Lung (tissue), 12 donors: Measurements from ENCODE around the gene KIF9. TPM values are rescaled to one million over a fixed set of nuclear protein-coding genes. Genes with fewer than 3 reads are reported as not detected.

ENCODE experiments used
- ATAC-seq: fragments of 200-7000 bp; cut with Tn5 transposase; one replicate; pipeline ENCODE4 v1.9.1; 2020; ENCODE audit warnings: moderate number of reproducible peaks; ENCODE audit not compliant: insufficient read depth, low FRiP score
- DNase-seq, 3 donors: peaks; one replicate each; pipeline ENCODE4 v3.0.0-alpha.2; 2013 to 2017
- H3K27ac ChIP-seq, 2 donors: one replicate each; pipeline ENCODE4 v1.5.1; 2013; ENCODE audit warnings: mild to moderate bottlenecking in 2 of 2, moderate library complexity in 2 of 2, control low read depth in 1 of 2, inconsistent platforms in 1 of 2, low read depth in 1 of 2, low read length in 1 of 2
- H3K27me3 ChIP-seq, 3 donors: one replicate each; pipeline ENCODE4 v1.5.1; 2013; ENCODE audit warnings: low read length in 2 of 3; ENCODE audit not compliant: control insufficient read depth in 3 of 3, insufficient read depth in 3 of 3
- H3K36me3 ChIP-seq, 4 donors: one replicate each; pipeline ENCODE4 v1.5.1; 2013; ENCODE audit warnings: low read length in 4 of 4, mild to moderate bottlenecking in 1 of 4, moderate library complexity in 1 of 4; ENCODE audit not compliant: control insufficient read depth in 4 of 4, insufficient read depth in 4 of 4
- H3K4me1 ChIP-seq, 5 donors: one replicate each; pipeline ENCODE4 v1.5.1; 2013; ENCODE audit warnings: low read length in 5 of 5, mild to moderate bottlenecking in 2 of 5, moderate library complexity in 1 of 5; ENCODE audit not compliant: control insufficient read depth in 5 of 5, insufficient read depth in 5 of 5
- H3K4me3 ChIP-seq: one replicate; pipeline ENCODE4 v1.5.1; 2013; ENCODE audit warnings: mild to moderate bottlenecking, control low read depth, moderate library complexity
- H3K9ac ChIP-seq, 2 donors: one replicate each; pipeline ENCODE4 v1.5.1; 2013; ENCODE audit warnings: low read length in 2 of 2, control low read depth in 1 of 2; ENCODE audit not compliant: insufficient read depth in 1 of 2
- H3K9me3 ChIP-seq, 4 donors: one replicate each; pipeline ENCODE4 v1.5.1; 2013; ENCODE audit warnings: low read length in 3 of 4, mild to moderate bottlenecking in 1 of 4, moderate library complexity in 1 of 4; ENCODE audit not compliant: control insufficient read depth in 4 of 4, insufficient read depth in 3 of 4
- WGBS, 2 donors: extraction: QIAGEN DNeasy Blood & Tissue Kit; methylation state at CpG; one replicate each; pipeline ENCODE4 v1.1.7; 2013; 5-methylcytosine and 5-hydroxymethylcytosine counted together
- polyA plus RNA-seq, 2 donors: library from polyadenylated mRNA; stranded (reverse); fragments of 200-250 nt; gene quantifications; one replicate each; pipeline ENCODE4 v1.2.1, GENCODE V29; 2013
- total RNA-seq, 2 donors: library from RNA; depleted of rRNA in 1 of 2; stranded (reverse); fragments of >200 nt in 1 of 2; gene quantifications; one replicate each; pipeline ENCODE4 v1.2.1, GENCODE V29; 2014 to 2021
- TF ChIP-seq, protein P1 (sequence below): IDR thresholded peaks from 2 replicates; pipeline ENCODE4 v1.5.1; 2012; ENCODE audit warnings: mild to moderate bottlenecking; ENCODE audit errors: control extremely low read depth, extremely low read depth
- donor health status: control.
- donor health status: control.
- donor health status: Bipolar disorder and iron deficiency.
- donor health status: healthy.
- donor health status: DM: yes; HTN: yes; CAD: no.

The KIF9 gene
- total and polyA plus RNA-seq, 4 donors, result 13.6 to 18.4 (median 17.9) TPM

DNA sequence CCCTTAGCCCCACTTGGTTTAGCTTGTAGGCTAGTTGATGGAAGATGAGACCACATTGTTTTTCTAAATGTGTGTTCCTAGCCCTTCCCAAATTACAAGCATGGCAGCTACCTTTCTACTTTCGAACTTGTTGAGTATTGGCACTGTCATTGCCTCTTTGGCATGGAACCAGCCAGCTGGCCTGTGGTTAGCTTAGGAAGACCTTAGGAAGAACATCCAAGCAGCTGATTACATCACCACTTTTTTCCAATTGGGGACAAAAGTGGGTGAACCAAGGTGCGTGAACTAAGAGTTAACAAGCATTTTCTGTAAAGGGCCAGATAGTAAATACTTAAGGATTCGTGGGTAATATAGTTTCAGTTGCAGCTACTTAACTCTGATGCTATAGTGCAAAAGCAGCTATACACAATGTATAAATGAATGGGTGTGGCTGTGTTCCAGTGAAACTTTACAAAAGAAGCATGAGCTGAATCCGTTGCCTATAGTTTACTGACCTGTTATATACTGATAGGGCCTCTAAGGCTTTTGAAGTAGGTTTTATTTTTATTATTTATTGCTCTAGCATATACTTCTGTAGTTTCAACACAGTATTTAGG lies 8.7 kb upstream of the KIF9 start:
- no peak for DNase-seq
- Histone ChIP-seq H3K4me3 (no peak overlapping the region), H3K36me3 (peaks cover 3 to 7% (median 7%) of the 10 kb centered on the region in 4 donors), H3K9ac (no peak overlapping the region), H3K4me1 (peaks cover 0 to 3% (median 0%) of the 10 kb centered on the region in 5 donors), H3K9me3 (no peaks in the 10 kb centered on the region), H3K27me3 (no peaks in the 10 kb centered on the region), H3K27ac (no peak overlapping the region)
- ATAC-seq, result no peak
- TF ChIP-seq, protein P1, sequence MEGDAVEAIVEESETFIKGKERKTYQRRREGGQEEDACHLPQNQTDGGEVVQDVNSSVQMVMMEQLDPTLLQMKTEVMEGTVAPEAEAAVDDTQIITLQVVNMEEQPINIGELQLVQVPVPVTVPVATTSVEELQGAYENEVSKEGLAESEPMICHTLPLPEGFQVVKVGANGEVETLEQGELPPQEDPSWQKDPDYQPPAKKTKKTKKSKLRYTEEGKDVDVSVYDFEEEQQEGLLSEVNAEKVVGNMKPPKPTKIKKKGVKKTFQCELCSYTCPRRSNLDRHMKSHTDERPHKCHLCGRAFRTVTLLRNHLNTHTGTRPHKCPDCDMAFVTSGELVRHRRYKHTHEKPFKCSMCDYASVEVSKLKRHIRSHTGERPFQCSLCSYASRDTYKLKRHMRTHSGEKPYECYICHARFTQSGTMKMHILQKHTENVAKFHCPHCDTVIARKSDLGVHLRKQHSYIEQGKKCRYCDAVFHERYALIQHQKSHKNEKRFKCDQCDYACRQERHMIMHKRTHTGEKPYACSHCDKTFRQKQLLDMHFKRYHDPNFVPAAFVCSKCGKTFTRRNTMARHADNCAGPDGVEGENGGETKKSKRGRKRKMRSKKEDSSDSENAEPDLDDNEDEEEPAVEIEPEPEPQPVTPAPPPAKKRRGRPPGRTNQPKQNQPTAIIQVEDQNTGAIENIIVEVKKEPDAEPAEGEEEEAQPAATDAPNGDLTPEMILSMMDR, result no peak
- WGBS, 2 donors, result 81 to 87% methylated on average over 4 of the region's 4 CpGs

DNA sequence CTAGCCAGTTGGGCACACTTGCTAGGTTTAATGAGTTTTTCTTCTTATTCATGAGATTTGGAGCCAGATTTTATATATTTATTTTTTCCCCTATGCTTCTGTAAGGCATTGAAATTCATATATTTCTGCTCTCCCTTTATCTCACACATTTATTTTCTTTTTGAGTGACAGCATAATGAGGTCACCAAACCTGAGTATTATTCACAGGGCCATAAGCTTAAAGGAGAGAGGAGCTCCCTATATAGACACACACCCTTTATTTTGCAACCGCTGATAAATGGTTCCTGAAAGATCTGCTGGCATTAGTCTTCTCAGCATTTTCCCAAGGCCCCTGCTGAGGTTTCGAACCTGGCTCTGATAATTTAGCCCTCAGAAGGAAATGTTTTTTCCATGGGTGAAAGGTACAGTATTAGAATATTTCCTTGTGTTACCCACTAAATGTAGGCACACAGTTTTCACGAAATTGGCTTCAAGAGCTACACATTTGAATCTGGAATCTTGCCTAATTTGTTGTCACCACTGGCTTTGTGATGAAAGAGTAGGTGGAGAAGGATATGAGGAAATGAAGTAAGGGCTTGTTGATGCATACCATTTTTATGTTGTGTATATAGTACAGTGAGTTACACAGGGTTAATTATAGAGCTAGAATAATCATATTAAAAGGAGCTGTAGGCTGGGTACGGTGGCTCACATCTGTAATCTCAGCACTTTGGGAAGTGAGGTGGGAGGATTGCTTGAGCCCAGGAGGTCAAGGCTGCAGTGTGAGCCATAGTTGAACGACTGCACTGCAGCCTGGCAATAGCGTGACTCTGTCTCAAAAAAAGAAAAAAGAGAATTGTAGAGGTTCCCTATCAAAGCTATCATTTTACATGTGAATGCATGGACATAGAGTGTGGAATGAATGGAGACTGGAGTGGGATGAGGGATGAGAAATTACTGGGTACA lies 6.6 kb upstream of the KIF9 start:
- Histone ChIP-seq H3K27ac (no peak overlapping the region), H3K9me3 (no peaks in the 10 kb centered on the region), H3K36me3 (peaks cover 3 to 7% (median 6%) of the 10 kb centered on the region in 4 donors), H3K9ac (no peak overlapping the region), H3K27me3 (no peaks in the 10 kb centered on the region), H3K4me3 (no peak overlapping the region), H3K4me1 (peaks cover 0 to 4% (median 0%) of the 10 kb centered on the region in 5 donors)
- TF ChIP-seq, protein P1, result no peak
- DNase-seq (no peak), ATAC-seq (no peak)
- WGBS, 2 donors, result 41 to 70% methylated on average over 6 of the region's 6 CpGs

DNA sequence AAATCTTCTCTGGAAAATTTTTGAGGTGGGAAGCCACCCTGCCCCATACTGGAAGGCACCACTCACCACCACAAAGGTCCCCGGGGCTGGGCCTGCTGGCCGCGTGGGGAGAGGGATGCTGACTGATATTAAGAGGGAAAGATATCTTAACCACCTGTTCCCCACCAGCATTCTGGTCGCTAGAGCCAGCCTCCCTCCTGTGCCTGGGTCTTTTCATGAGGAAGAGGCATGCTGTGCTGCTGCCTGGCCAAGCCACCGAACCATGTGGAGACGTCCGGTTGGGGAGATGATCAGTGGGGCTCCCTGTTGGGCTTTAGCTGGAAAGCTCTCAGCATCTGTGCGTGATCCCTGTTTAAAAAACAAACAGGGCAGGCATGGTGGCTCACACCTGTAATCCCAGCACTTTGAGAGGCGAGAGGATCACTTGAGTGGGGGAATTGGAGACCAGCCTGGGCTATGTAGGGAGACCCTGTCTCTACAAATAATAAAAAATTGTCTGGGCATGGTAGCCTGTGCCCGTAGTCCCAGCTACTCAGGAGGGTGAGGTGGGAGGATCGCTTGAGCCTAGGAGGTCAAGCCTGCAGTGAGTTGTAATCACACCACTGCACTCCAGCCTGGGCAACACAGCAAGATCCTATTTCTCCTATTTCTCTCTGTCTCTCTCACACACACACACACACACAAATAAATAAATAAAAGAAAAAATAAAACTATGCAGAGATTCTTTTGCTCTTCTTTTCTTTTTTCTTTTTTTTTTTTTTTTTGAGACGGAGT lies 1.2 kb upstream of the KIF9 start:
- Histone ChIP-seq H3K27me3 (no peaks in the 10 kb centered on the region), H3K4me3 (peak overlapping the region; percentile 89), H3K9ac (peak overlapping the region; percentile 6 to 83), H3K36me3 (peaks cover 3 to 7% (median 4%) of the 10 kb centered on the region in 4 donors), H3K27ac (peak overlapping the region; percentile 15 to 84), H3K9me3 (no peaks in the 10 kb centered on the region), H3K4me1 (peaks cover 0 to 12% (median 4%) of the 10 kb centered on the region in 5 donors)
- 36 to 39% methylated on average over 12 of the region's 12 CpGs for WGBS, 2 donors
- TF ChIP-seq, protein P1, result no peak
- ATAC-seq (no peak), DNase-seq (peak in 2 of 3 donors; percentile 2 to 19)
